OCI-LY7 (cell line): ENCODE measurements around the gene YJEFN3. TPM values are rescaled to one million over a fixed set of nuclear protein-coding genes. Genes with fewer than 3 reads are reported as not detected.

ENCODE experiments used
- BruUV-seq: library from RNA; stranded (reverse); fragments of 400-500 nt; replicated peaks from 2 replicates; lab custom pipeline; 2021; lab: Mats Ljungman, UMichigan
- CTCF ChIA-PET: fragments of 300-600 bp; sonication (Branson Sonifier 250); formaldehyde crosslinking; loops from one replicate; lab custom pipeline; 2022; ENCODE audit warnings: antibody characterized with exemption; ENCODE audit not compliant: unreplicated experiment; lab: Charles Lee
- POLR2A ChIA-PET: fragments of 300-600 bp; sonication (Branson Sonifier 250); formaldehyde crosslinking; loops from one replicate; lab custom pipeline; 2022; ENCODE audit warnings: antibody characterized with exemption; lab: Charles Lee
- DNase-seq: peaks from one replicate; pipeline ENCODE4 v3.0.0-alpha.2; 2015; ENCODE audit warnings: low spot score
- H2AFZ ChIP-seq: fragments of 200-600 bp; sonication (generic), shearing (Covaris generic); 2 replicates; pipeline ENCODE4 v1.6.1; 2014; ENCODE audit warnings: mild to moderate bottlenecking, antibody characterized with exemption, low read length, moderate library complexity
- H3K27ac ChIP-seq: fragments of 200-600 bp; sonication (generic); 2 replicates; pipeline ENCODE4 v1.5.1; 2014; ENCODE audit warnings: mixed run types, low read depth, mild to moderate bottlenecking, moderate library complexity, low read length, inconsistent platforms; ENCODE audit not compliant: poor library complexity, severe bottlenecking
- H3K36me3 ChIP-seq: fragments of 200-600 bp; sonication (generic); 2 replicates; pipeline ENCODE4 v1.6.1; 2014; ENCODE audit warnings: mild to moderate bottlenecking, antibody characterized with exemption, low read length, moderate library complexity, mixed read lengths; ENCODE audit not compliant: insufficient read depth
- H3K4me1 ChIP-seq: fragments of 200-600 bp; sonication (generic); 2 replicates; pipeline ENCODE4 v1.5.1; 2014; ENCODE audit warnings: mild to moderate bottlenecking, low read length; ENCODE audit not compliant: insufficient read depth, poor library complexity, severe bottlenecking
- H3K4me2 ChIP-seq: fragments of 200-600 bp; sonication (generic); 2 replicates; pipeline ENCODE4 v1.6.1; 2014; ENCODE audit warnings: mild to moderate bottlenecking, low read length
- H3K4me3 ChIP-seq: fragments of 200-600 bp; sonication (generic); 2 replicates; pipeline ENCODE4 v1.5.1; 2014; ENCODE audit warnings: mild to moderate bottlenecking, low read depth, low read length; ENCODE audit not compliant: poor library complexity, severe bottlenecking
- H3K79me2 ChIP-seq: fragments of 200-600 bp; sonication (generic); 2 replicates; pipeline ENCODE4 v1.6.1; 2016; ENCODE audit warnings: low read depth, mild to moderate bottlenecking, low read length, moderate library complexity, mixed read lengths; ENCODE audit not compliant: insufficient read depth
- H3K9me2 ChIP-seq: fragments of 200-600 bp; sonication (generic); 2 replicates; pipeline ENCODE4 v1.6.1; 2016; ENCODE audit warnings: mild to moderate bottlenecking, low read length, mixed read lengths; ENCODE audit not compliant: insufficient read depth
- H3K9me3 ChIP-seq: fragments of 200-600 bp; sonication (generic); 2 replicates; pipeline ENCODE4 v1.6.1; 2014; ENCODE audit warnings: mild to moderate bottlenecking, mixed run types, low read length, mixed read lengths
- H4K20me1 ChIP-seq: fragments of 200-600 bp; sonication (generic); 2 replicates; pipeline ENCODE4 v1.6.1; 2014; ENCODE audit warnings: mild to moderate bottlenecking, antibody characterized with exemption, low read length, moderate library complexity, mixed read lengths; ENCODE audit not compliant: insufficient read depth
- CTCF ChIP-seq: fragments of 200-600 bp; sonication (generic); conservative IDR thresholded peaks from 2 replicates; pipeline ENCODE4 v1.5.1; 2014; ENCODE audit warnings: mild to moderate bottlenecking, antibody characterized with exemption, low read length, moderate library complexity, mixed read lengths
- EZH2phosphoT487 ChIP-seq: fragments of 200-600 bp; sonication (generic); IDR thresholded peaks from 2 replicates; pipeline ENCODE4 v1.6.1; 2018; ENCODE audit warnings: low read depth, borderline replicate concordance, mild to moderate bottlenecking, mixed run types, antibody characterized with exemption, low read length, moderate library complexity, mixed read lengths
- intact Hi-C: fragments of 100-400 bp; cut with micrococcal nuclease; formaldehyde crosslinking; loops from one replicate; pipeline ENCODE4 v1.10.0; 2022; ENCODE audit not compliant: unreplicated experiment
- total RNA-seq, 2 experiments: library from RNA; depleted of rRNA in 1 of 2; stranded (reverse); fragments of >200 nt in 1 of 2; shearing (Covaris generic) in 1 of 2; gene quantifications; 2 replicates each; pipeline ENCODE4 v1.2.3, GENCODE V29; 2014 to 2022

YJEFN3 gene
- total RNA-seq, 2 experiments from 2014 or later, result 5.4 to 35.3 TPM

- Histone ChIP-seq H3K36me3 (peaks cover 80% of the 10 kb centered on the region), H3K4me2 (no peak overlapping the region), H4K20me1 (no peaks in the 10 kb centered on the region), H3K9me2 (no peaks in the 10 kb centered on the region), H3K27ac (no peak overlapping the region), H3K79me2 (no peaks in the 10 kb centered on the region), H3K4me3 (no peak overlapping the region), H2AFZ (no peak overlapping the region), H3K9me3 (no peaks in the 10 kb centered on the region), H3K4me1 (peaks cover 10% of the 10 kb centered on the region)
- TF ChIP-seq EZH2phosphoT487 (no peak), CTCF (no peak)
- ChIA-PET CTCF (interaction anchor here (0.6 kb wide), 1 partner anchor 139 kb away, joined by 3 read pairs; no protein-coding TSS in a partner anchor), POLR2A (no interaction called here)
- no peak for DNase-seq
- intact Hi-C loops, result no loop called here
- BruUV-seq, result no TSS peak
Measured at GRCh38 chr19:19504754-19505668, 23.7 kb upstream of the YJEFN3 start.

GRCh38 chr19:19505669-19506326, 22.9 kb upstream of the YJEFN3 start:
- Histone ChIP-seq H3K36me3 (peaks cover 72% of the 10 kb centered on the region), H3K79me2 (no peaks in the 10 kb centered on the region), H3K4me1 (peaks cover 10% of the 10 kb centered on the region), H3K9me2 (no peaks in the 10 kb centered on the region), H3K4me2 (no peak overlapping the region), H3K27ac (no peak overlapping the region), H3K4me3 (no peak overlapping the region), H4K20me1 (no peaks in the 10 kb centered on the region), H2AFZ (no peak overlapping the region), H3K9me3 (no peaks in the 10 kb centered on the region)
- TF ChIP-seq EZH2phosphoT487 (no peak), CTCF (no peak)
- ChIA-PET CTCF (no interaction called here), POLR2A (no interaction called here)
- intact Hi-C loops, result no loop called here
- DNase-seq, result no peak
- no TSS peak for BruUV-seq
